GM12873 (cell line): ENCODE results near the gene NHERF2.

ENCODE experiments used
- CTCF ChIP-seq: IDR thresholded peaks from 2 replicates; pipeline ENCODE4 v1.5.1; 2012; ENCODE audit warnings: low read depth, mild to moderate bottlenecking, moderate library complexity, low read length, control low read depth; ENCODE audit not compliant: insufficient read depth; ENCODE audit errors: missing control alignments

The NHERF2 gene

GRCh38 chr16:2004795-2005517 lies 21.7 kb upstream of the NHERF2 start:
- no peak for TF ChIP-seq CTCF

DNA sequence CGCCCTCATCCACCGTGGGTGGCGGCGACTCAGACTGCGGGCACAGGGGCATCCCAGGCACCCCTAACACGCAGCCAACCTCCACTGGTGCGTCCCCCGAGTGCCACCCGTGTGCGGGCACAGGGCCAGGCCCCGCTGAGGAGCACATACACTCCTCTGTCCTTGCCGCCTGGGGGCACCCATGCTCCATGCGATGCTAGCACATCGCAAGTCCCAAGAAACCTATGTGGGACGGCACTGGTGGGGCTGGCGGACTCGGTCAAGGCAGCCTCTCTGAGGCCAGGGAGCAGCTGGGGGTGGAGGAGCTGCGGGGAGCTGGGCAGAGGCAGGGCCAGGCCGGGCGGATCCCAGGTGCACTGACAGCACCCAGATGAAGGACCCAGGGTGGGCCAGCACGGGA lies 21.1 kb upstream of the NHERF2 start:
- TF ChIP-seq CTCF = peak; percentile 25

- TF ChIP-seq CTCF = no peak
Measured at GRCh38 chr16:2006317-2006716, 20.4 kb upstream of the NHERF2 start.

DNA sequence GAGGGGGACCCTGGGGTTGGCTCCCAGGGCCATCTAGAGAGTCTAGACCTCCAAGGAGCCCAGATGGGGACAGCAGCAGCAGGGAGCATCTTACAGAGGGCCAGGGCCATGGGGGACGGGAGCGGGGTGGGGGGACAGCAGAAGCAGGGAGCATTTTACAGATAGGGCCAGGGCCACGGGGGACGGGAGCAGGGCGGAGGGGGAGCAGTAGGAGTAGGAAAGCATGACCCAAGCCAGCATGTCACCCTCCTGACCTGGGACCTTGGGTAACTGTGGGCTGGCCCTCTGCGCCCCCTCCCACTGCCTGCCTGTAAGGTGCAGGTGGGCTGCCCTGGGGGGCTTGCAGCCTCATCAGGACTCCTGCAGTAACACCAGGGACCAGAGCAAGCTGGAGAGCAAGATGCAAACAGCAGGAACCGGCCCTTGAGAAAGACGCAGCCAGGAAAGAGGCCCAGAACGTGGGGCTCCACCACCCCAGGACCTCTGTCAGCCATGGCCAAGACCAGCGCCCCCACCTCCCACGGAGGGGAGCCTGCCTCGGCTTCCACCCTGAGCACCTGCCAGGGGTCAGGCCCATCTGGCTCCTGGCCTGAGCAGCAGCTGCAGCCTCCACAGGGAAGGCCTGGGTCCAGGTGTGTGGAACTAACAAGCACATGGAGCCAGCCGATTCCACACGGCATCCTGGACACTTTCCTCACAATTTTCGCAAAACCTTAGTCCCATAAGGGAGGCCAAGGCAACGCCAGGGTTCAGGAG lies 19.4 kb upstream of the NHERF2 start:
- TF ChIP-seq CTCF = no peak

GRCh38 chr16:2008009-2008526 lies 18.6 kb upstream of the NHERF2 start:
- no peak for TF ChIP-seq CTCF

DNA sequence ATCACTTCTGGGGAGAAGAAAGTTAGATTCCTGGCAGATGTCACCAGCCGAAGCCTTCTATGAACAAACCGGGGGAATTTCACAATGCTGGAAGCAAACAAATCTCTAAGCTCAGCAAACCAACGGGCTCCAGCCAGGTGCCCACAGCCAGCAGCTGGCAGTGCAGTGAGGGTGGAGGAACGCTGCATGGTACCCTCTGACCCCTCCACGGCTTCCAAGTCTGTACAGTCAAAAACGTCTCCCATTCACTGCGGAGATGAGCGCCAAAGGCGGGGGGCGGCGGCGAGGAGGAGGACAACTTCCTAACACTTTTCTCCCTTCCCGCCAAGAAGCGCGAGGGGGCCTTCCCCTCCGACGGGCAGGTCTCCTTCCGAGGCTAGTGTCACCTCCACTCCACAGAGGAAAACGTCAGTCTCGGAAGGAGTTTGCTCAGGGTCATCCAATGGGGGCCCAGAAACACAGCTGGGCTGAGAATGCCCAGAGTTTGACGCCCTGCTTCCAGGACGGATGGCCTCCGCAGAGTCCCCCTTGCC lies 18.0 kb upstream of the NHERF2 start:
- no peak for TF ChIP-seq CTCF

DNA sequence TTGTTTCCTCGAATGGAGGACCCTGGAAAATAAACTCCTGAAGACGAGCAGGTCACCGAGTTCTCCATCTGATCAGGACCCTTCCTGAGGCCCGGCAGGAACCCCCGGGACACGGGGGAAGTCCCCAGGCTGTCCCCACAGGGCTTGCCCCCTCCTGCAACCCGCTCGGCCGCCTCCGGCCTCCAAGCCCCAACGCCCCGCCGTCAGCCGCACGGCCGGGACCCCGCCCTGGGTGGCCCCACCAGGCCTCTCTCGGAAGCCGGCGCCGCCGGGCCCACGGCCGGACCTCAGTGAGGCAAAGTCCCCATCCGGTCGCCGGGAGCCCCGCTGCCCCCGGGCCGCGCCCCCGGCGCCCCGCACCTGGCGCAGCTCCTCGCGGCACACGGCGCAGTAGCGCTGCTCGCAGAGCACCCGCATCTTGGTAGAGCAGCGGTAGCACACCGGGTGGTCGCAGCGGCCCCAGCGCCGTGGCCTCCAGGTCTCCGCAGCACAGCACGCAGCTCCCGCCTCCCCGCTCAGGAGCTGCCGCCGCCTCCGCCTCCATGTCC lies 17.5 kb upstream of the NHERF2 start:
- no peak for TF ChIP-seq CTCF
